Measurements from ENCODE around the gene AKIRIN2.
A peak's percentile ranks its signal among the peaks of the same experiment; 100 is the strongest.

The AKIRIN2 gene

DNA sequence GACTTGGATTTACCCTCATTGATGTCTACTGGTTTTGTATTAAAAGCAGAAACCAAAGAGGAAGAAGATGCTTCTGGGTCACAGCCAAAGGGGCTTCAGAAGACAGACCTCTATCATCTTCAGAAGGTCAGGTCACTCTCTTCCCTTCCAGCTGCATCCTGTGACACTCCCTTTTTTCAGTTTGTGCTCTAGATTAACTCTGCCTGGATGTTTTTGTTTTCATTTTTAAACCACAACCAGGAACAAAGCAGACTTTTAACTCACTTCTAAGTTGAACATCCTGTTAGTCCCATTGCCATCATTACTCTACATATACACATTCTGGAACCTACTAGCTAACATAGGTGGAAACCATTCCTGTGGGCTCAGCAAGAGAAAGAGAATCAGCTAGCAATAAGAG lies 45.2 kb downstream of the AKIRIN2 start:
- H3K9me3 ChIP-seq (ENCODE audit: control insufficient read depth in 1 of 2, low read length in 2 of 2), result no peaks in the 10 kb centered on the region
- H3K4me3 ChIP-seq (ENCODE audit: low read depth in 1 of 2, low read length in 2 of 2), result no peak overlapping the region
- H3K27me3 ChIP-seq (ENCODE audit: control insufficient read depth in 1 of 2, insufficient read depth in 2 of 2, low read length in 2 of 2), result no peaks in the 10 kb centered on the region
- peaks cover 0 to 10% of the 10 kb centered on the region in 2 donors for H3K36me3 ChIP-seq (ENCODE audit: control insufficient read depth in 1 of 2, insufficient read depth in 2 of 2, low read length in 2 of 2)
- no peak overlapping the region for H3K9ac ChIP-seq (ENCODE audit: low read depth in 1 of 2, low read length in 2 of 2)
- no peak overlapping the region for H3K27ac ChIP-seq (ENCODE audit: low read depth, low read length)
- H3K4me1 ChIP-seq (ENCODE audit: control insufficient read depth in 1 of 2, insufficient read depth in 2 of 2, low read length in 2 of 2), result no peaks in the 10 kb centered on the region

DNA sequence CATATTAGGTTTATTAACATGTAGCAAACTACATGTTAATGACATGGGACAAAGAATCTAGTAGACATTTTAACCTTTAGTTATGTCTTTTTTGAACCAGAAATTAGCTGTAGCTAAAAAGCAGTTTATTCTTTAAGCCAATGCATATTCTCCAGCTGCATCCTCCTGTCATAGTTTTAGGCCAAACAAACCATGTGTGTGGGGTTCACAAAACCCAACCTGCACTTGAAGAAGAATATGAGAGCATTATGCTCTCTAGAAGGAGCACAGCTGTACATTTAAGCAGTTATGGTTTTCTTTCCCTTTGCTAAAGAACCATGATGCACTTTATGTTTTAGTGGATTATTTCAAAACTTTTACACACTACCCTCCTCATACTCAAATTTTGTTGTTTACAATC lies 46.2 kb downstream of the AKIRIN2 start:
- Histone ChIP-seq H3K9me3 (ENCODE audit: control insufficient read depth in 1 of 2, low read length in 2 of 2) (no peaks in the 10 kb centered on the region), H3K27ac (ENCODE audit: low read depth, low read length) (no peak overlapping the region), H3K27me3 (ENCODE audit: control insufficient read depth in 1 of 2, insufficient read depth in 2 of 2, low read length in 2 of 2) (no peaks in the 10 kb centered on the region), H3K36me3 (ENCODE audit: control insufficient read depth in 1 of 2, insufficient read depth in 2 of 2, low read length in 2 of 2) (peaks cover 0 to 7% of the 10 kb centered on the region in 2 donors), H3K9ac (ENCODE audit: low read depth in 1 of 2, low read length in 2 of 2) (no peak overlapping the region), H3K4me3 (ENCODE audit: low read depth in 1 of 2, low read length in 2 of 2) (no peak overlapping the region), H3K4me1 (ENCODE audit: control insufficient read depth in 1 of 2, insufficient read depth in 2 of 2, low read length in 2 of 2) (no peaks in the 10 kb centered on the region)

DNA sequence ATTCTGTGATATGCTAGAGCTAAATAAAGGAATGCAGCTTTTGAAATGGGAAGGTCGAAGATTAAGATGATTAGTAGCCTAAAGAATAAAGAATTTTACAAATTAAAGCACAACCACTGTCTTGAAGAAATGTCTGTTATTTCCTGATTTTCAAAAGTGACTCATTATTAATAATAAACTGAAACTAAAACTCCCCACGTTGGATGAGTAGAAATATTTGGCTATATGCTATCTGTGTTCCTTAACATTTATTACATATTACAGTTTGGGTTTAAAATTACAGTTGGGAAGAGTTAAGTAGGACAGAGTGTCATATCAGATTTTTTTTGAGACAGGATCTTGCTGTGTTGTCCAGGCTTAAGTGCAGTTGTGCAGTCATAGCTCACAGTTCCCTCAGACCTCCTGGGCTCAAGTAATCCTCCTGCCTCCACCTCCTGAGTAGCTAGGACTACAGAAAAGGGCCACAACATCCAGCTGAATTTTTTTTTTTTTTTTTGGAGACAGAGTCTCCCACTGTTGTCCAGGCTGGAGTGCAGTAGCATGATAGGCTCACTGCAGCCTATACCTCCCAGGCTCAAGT lies 47.1 kb downstream of the AKIRIN2 start:
- H3K27ac ChIP-seq (ENCODE audit: low read depth, low read length), result no peak overlapping the region
- no peak overlapping the region for H3K4me3 ChIP-seq (ENCODE audit: low read depth in 1 of 2, low read length in 2 of 2)

DNA sequence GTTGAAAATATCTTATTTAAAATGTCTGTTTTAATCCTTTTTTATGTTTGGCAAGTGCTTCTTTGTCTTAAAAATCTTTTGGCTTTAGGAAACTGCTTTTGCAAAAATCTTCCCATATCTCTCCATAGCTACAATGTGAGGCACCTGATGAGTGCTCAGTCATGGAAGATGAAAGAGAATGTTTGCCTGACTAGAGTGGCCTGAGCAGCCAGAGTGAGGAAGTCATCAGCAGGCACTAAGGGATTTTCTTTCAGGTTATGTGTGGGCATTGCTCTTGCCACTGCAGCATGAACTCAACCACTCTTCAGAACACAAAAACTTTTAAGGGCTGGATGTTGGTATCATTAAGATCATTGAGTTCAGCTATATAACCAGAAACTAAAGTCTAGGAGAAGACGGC lies 47.9 kb downstream of the AKIRIN2 start:
- Histone ChIP-seq H3K27ac (ENCODE audit: low read depth, low read length) (no peak overlapping the region), H3K36me3 (ENCODE audit: control insufficient read depth in 1 of 2, insufficient read depth in 2 of 2, low read length in 2 of 2) (peaks cover 0 to 3% of the 10 kb centered on the region in 2 donors), H3K9ac (ENCODE audit: low read depth in 1 of 2, low read length in 2 of 2) (no peak overlapping the region), H3K4me1 (ENCODE audit: control insufficient read depth in 1 of 2, insufficient read depth in 2 of 2, low read length in 2 of 2) (no peaks in the 10 kb centered on the region), H3K27me3 (ENCODE audit: control insufficient read depth in 1 of 2, insufficient read depth in 2 of 2, low read length in 2 of 2) (no peaks in the 10 kb centered on the region), H3K9me3 (ENCODE audit: control insufficient read depth in 1 of 2, low read length in 2 of 2) (no peaks in the 10 kb centered on the region), H3K4me3 (ENCODE audit: low read depth in 1 of 2, low read length in 2 of 2) (no peak overlapping the region)

More for the DNA sequence above, 47.1 kb downstream of the AKIRIN2 start:
- Histone ChIP-seq H3K27me3 (ENCODE audit: control insufficient read depth in 1 of 2, insufficient read depth in 2 of 2, low read length in 2 of 2) (no peaks in the 10 kb centered on the region), H3K9ac (ENCODE audit: low read depth in 1 of 2, low read length in 2 of 2) (no peak overlapping the region), H3K36me3 (ENCODE audit: control insufficient read depth in 1 of 2, insufficient read depth in 2 of 2, low read length in 2 of 2) (peaks cover 0 to 3% of the 10 kb centered on the region in 2 donors), H3K4me1 (ENCODE audit: control insufficient read depth in 1 of 2, insufficient read depth in 2 of 2, low read length in 2 of 2) (no peaks in the 10 kb centered on the region), H3K9me3 (ENCODE audit: control insufficient read depth in 1 of 2, low read length in 2 of 2) (no peaks in the 10 kb centered on the region)

DNA sequence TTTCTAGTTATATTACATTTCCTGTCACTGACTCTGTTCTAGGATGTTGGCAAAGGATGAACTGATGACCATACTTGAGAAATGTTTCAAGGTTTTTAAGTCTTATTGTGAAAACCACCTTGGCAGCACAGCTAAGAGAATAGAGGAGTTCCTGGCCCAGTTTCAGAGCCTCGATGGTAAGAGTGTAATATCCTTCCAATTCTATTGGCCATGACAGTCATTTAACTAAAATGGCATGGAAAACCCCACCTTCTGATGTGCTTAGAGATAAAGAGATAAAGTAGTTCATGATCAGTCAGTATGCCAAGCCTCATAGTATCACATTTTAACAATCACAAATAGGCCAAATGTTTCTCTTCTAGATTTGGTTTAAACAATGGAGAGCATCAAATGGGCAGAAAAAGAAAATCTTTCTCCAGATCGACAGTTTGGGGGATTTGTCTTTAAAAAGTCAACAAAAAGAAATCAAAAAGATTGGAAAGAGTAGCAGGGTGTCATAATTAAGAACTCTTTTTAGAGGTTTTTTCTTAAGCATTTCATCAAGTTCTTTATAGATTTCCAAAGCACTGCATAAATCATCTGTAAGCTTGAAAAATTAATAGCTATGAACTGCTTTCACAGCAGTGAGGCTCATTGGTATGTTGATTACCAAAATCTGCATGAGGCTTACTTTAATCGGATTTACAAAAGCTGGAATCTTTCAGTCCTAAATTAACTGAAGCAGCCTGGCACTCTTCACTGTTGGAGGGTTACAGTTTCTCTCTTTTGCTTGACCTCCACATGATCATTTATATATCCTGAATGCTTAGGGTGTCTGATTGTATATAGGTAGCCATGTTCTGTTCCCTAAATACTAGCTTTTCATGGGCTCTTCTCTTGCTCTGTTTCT lies 48.7 kb downstream of the AKIRIN2 start:
- Histone ChIP-seq H3K4me3 (ENCODE audit: low read depth in 1 of 2, low read length in 2 of 2) (no peak overlapping the region), H3K27ac (ENCODE audit: low read depth, low read length) (no peak overlapping the region), H3K9ac (ENCODE audit: low read depth in 1 of 2, low read length in 2 of 2) (no peak overlapping the region), H3K27me3 (ENCODE audit: control insufficient read depth in 1 of 2, insufficient read depth in 2 of 2, low read length in 2 of 2) (no peaks in the 10 kb centered on the region), H3K4me1 (ENCODE audit: control insufficient read depth in 1 of 2, insufficient read depth in 2 of 2, low read length in 2 of 2) (no peaks in the 10 kb centered on the region), H3K9me3 (ENCODE audit: control insufficient read depth in 1 of 2, low read length in 2 of 2) (no peaks in the 10 kb centered on the region), H3K36me3 (ENCODE audit: control insufficient read depth in 1 of 2, insufficient read depth in 2 of 2, low read length in 2 of 2) (peaks cover 0 to 3% of the 10 kb centered on the region in 2 donors)

DNA sequence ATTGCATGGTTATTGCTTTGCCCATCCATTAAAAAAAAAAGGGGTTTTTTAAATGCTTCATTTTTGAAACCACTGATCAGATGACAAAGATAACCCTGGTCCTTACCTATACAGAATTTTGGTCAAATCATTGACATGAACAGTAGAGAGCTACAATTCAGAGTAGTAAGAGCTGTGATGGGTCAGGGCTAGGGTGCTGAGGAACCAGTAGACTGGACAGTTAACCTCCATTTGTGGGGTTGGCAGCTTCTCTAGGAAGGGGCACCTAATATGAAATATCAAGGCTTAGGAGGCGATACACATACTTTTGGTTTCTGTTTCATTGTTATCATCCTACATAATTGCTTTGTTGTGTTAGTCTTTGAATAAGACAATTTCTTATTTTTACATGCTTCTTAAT lies 57.0 kb downstream of the AKIRIN2 start:
- H3K4me1 ChIP-seq (ENCODE audit: control insufficient read depth in 1 of 2, insufficient read depth in 2 of 2, low read length in 2 of 2), result no peaks in the 10 kb centered on the region
- H3K9ac ChIP-seq (ENCODE audit: low read depth in 1 of 2, low read length in 2 of 2), result no peak overlapping the region
- no peaks in the 10 kb centered on the region for H3K9me3 ChIP-seq (ENCODE audit: control insufficient read depth in 1 of 2, low read length in 2 of 2)
- H3K4me3 ChIP-seq (ENCODE audit: low read depth in 1 of 2, low read length in 2 of 2), result peak overlapping the region; percentile 22 to 53
- no peaks in the 10 kb centered on the region for H3K27me3 ChIP-seq (ENCODE audit: control insufficient read depth in 1 of 2, insufficient read depth in 2 of 2, low read length in 2 of 2)
- no peaks in the 10 kb centered on the region for H3K36me3 ChIP-seq (ENCODE audit: control insufficient read depth in 1 of 2, insufficient read depth in 2 of 2, low read length in 2 of 2)
- no peak overlapping the region for H3K27ac ChIP-seq (ENCODE audit: low read depth, low read length)

DNA sequence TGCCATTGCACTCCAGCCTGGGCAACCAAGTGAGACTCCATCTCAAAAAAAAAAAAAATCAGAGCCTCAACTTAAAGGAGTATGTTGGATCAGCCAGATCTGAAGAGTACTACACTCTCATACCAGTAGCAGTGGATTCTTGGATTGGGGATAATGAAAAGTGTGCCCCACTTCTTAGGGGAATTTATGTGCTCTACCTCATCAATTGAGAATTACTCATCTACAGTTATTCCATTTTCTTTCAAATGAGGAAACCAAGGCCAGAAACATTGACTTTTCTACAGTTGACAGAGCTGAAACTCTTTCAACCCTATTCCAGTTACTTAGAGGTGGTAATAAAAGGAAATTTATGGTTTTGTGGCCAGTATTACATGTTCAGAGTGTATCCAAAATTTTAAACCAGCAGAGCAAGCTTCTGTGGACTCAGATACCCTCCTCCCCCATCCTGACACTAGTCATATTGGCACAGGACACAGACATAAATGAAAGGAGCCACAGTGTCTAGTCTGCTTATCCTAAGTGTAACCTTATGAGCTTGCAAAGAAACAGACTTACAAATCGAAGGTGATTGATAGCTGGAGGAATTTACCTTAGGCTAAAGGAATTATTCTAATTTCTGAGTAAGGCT lies 60.9 kb downstream of the AKIRIN2 start:
- Histone ChIP-seq H3K27ac (ENCODE audit: low read depth, low read length) (no peak overlapping the region), H3K4me3 (ENCODE audit: low read depth in 1 of 2, low read length in 2 of 2) (no peak overlapping the region), H3K9me3 (ENCODE audit: control insufficient read depth in 1 of 2, low read length in 2 of 2) (no peaks in the 10 kb centered on the region), H3K9ac (ENCODE audit: low read depth in 1 of 2, low read length in 2 of 2) (no peak overlapping the region), H3K36me3 (ENCODE audit: control insufficient read depth in 1 of 2, insufficient read depth in 2 of 2, low read length in 2 of 2) (peaks cover 10 to 13% of the 10 kb centered on the region in 2 donors), H3K4me1 (ENCODE audit: control insufficient read depth in 1 of 2, insufficient read depth in 2 of 2, low read length in 2 of 2) (no peaks in the 10 kb centered on the region), H3K27me3 (ENCODE audit: control insufficient read depth in 1 of 2, insufficient read depth in 2 of 2, low read length in 2 of 2) (no peaks in the 10 kb centered on the region)

DNA sequence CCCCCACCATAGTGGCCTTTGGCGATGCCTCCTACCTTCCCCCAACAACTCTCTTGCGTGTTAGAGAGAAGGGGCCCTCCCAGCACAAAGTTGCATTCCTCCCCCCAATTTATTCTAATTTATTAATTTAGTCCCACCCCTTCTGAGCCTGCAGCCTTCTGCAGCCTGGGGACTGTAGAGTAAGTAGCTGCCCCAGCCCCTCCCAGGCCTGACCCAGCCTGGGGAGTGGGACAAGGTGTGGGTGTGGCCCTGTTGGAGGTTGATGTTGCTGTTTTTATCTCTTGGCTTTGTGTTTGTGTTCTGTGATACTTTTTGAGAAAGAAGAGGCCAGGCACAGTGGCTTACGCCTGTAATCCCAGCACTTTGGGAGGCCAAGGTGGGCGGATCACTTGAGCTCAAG lies 62.7 kb downstream of the AKIRIN2 start:
- H3K27ac ChIP-seq (ENCODE audit: low read depth, low read length), result no peak overlapping the region
- no peak overlapping the region for H3K4me3 ChIP-seq (ENCODE audit: low read depth in 1 of 2, low read length in 2 of 2)
- H3K9me3 ChIP-seq (ENCODE audit: control insufficient read depth in 1 of 2, low read length in 2 of 2), result no peaks in the 10 kb centered on the region
- no peaks in the 10 kb centered on the region for H3K4me1 ChIP-seq (ENCODE audit: control insufficient read depth in 1 of 2, insufficient read depth in 2 of 2, low read length in 2 of 2)
- H3K9ac ChIP-seq (ENCODE audit: low read depth in 1 of 2, low read length in 2 of 2), result no peak overlapping the region
- H3K27me3 ChIP-seq (ENCODE audit: control insufficient read depth in 1 of 2, insufficient read depth in 2 of 2, low read length in 2 of 2), result no peaks in the 10 kb centered on the region
- peaks cover 10 to 20% of the 10 kb centered on the region in 2 donors for H3K36me3 ChIP-seq (ENCODE audit: control insufficient read depth in 1 of 2, insufficient read depth in 2 of 2, low read length in 2 of 2)

DNA sequence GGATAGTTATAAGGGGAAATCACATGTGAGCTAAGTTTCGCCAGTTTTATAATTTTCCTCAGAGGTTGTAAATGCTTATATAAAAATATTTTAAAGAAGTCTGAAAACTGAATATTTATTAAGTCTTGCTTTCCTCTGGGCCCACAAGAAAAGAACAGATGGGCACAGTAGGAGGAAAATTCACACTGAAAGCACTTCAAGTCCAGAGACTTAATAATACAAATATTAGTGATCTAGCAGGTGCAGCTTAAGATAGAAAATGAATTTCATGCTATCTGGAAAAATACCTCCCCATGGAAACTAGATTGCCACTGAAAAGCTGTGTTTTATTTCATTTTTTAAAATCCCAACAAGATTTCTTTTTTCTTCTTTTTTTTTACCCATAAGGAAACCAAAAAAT lies 64.9 kb downstream of the AKIRIN2 start:
- Histone ChIP-seq H3K4me1 (ENCODE audit: control insufficient read depth in 1 of 2, insufficient read depth in 2 of 2, low read length in 2 of 2) (no peaks in the 10 kb centered on the region), H3K9ac (ENCODE audit: low read depth in 1 of 2, low read length in 2 of 2) (no peak overlapping the region), H3K36me3 (ENCODE audit: control insufficient read depth in 1 of 2, insufficient read depth in 2 of 2, low read length in 2 of 2) (peaks cover 10 to 20% of the 10 kb centered on the region in 2 donors), H3K27me3 (ENCODE audit: control insufficient read depth in 1 of 2, insufficient read depth in 2 of 2, low read length in 2 of 2) (no peaks in the 10 kb centered on the region), H3K4me3 (ENCODE audit: low read depth in 1 of 2, low read length in 2 of 2) (no peak overlapping the region), H3K9me3 (ENCODE audit: control insufficient read depth in 1 of 2, low read length in 2 of 2) (no peaks in the 10 kb centered on the region), H3K27ac (ENCODE audit: low read depth, low read length) (no peak overlapping the region)

DNA sequence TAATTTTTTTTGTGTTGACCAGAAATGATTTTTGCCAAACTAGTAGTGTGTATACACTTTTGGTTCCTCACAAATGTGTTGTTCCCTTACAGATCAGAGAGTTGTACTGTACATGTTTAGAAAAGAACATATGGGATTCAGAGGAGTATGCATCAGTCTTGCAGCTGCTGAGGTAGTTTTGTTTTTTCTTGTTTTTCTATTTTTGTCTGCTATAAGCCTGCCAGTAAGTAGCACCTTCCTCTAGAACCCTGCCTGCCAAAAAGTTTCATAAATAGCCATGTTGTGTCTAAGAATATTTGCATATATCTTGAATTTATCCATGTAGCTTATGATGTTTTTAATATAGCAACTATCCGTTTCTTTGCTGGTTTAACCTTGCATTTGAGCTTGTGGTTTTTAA lies 65.7 kb downstream of the AKIRIN2 start:
- no peak overlapping the region for H3K4me3 ChIP-seq (ENCODE audit: low read depth in 1 of 2, low read length in 2 of 2)
- H3K27me3 ChIP-seq (ENCODE audit: control insufficient read depth in 1 of 2, insufficient read depth in 2 of 2, low read length in 2 of 2), result no peaks in the 10 kb centered on the region
- no peaks in the 10 kb centered on the region for H3K9me3 ChIP-seq (ENCODE audit: control insufficient read depth in 1 of 2, low read length in 2 of 2)
- no peak overlapping the region for H3K9ac ChIP-seq (ENCODE audit: low read depth in 1 of 2, low read length in 2 of 2)
- H3K4me1 ChIP-seq (ENCODE audit: control insufficient read depth in 1 of 2, insufficient read depth in 2 of 2, low read length in 2 of 2), result no peaks in the 10 kb centered on the region
- no peak overlapping the region for H3K27ac ChIP-seq (ENCODE audit: low read depth, low read length)
- peaks cover 10 to 20% of the 10 kb centered on the region in 2 donors for H3K36me3 ChIP-seq (ENCODE audit: control insufficient read depth in 1 of 2, insufficient read depth in 2 of 2, low read length in 2 of 2)
